Left ventricle myocardium inferior (tissue), 1 donor: ENCODE measurements around the gene IER5. TPM values are rescaled to one million over a fixed set of nuclear protein-coding genes. Genes with fewer than 3 reads are reported as not detected.

Source experiments
- DNase-seq: peaks from one replicate; pipeline ENCODE4 v3.0.0-alpha.2; 2020
- H3K27ac ChIP-seq: fragments of 200-600 bp; replicated peaks from 2 replicates; pipeline ENCODE4 v1.8.0; 2021
- H3K27me3 ChIP-seq: fragments of 200-600 bp; 2 replicates; pipeline ENCODE4 v1.8.0; 2021; ENCODE audit warnings: low read depth
- H3K36me3 ChIP-seq: fragments of 200-600 bp; 2 replicates; pipeline ENCODE4 v1.8.0; 2021
- H3K4me1 ChIP-seq: fragments of 200-600 bp; 2 replicates; pipeline ENCODE4 v1.8.0; 2021
- H3K4me3 ChIP-seq: fragments of 200-600 bp; 2 replicates; pipeline ENCODE4 v1.8.0; 2021; ENCODE audit warnings: mild to moderate bottlenecking, moderate library complexity
- H3K9me3 ChIP-seq: fragments of 200-600 bp; replicated peaks from 2 replicates; pipeline ENCODE4 v1.8.0; 2021
- intact Hi-C: fragments of 100-400 bp; cut with micrococcal nuclease; formaldehyde crosslinking; loops from one replicate; pipeline ENCODE4 v1.11.0; 2022
- total RNA-seq: library from RNA; stranded (reverse); fragmentation: NEBNext Ultra II Directional; extraction: Animal tissue kit (Norgen Biotek cat#: 25700); gene quantifications from one replicate; pipeline ENCODE4 v1.2.1, GENCODE V29; 2021
- TF ChIP-seq, protein P1 (sequence below): fragments of 200-600 bp; IDR thresholded peaks from 2 replicates; pipeline ENCODE4 v1.8.0; 2021; ENCODE audit warnings: antibody characterized with exemption, mild to moderate bottlenecking, borderline replicate concordance
- donor health status: DM: no; HTN: yes; CAD: no; lungs with severe emphysema.

The IER5 gene
- total RNA-seq, 1 donor from 2014 or later = 22.1 TPM

- Histone ChIP-seq H3K27ac (peak overlapping the region; percentile 94), H3K27me3 (no peaks in the 10 kb centered on the region), H3K36me3 (no peaks in the 10 kb centered on the region), H3K4me3 (no peak overlapping the region), H3K4me1 (peaks cover 68% of the 10 kb centered on the region), H3K9me3 (no peaks in the 10 kb centered on the region)
- TF ChIP-seq, protein P1, sequence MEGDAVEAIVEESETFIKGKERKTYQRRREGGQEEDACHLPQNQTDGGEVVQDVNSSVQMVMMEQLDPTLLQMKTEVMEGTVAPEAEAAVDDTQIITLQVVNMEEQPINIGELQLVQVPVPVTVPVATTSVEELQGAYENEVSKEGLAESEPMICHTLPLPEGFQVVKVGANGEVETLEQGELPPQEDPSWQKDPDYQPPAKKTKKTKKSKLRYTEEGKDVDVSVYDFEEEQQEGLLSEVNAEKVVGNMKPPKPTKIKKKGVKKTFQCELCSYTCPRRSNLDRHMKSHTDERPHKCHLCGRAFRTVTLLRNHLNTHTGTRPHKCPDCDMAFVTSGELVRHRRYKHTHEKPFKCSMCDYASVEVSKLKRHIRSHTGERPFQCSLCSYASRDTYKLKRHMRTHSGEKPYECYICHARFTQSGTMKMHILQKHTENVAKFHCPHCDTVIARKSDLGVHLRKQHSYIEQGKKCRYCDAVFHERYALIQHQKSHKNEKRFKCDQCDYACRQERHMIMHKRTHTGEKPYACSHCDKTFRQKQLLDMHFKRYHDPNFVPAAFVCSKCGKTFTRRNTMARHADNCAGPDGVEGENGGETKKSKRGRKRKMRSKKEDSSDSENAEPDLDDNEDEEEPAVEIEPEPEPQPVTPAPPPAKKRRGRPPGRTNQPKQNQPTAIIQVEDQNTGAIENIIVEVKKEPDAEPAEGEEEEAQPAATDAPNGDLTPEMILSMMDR = no peak
- intact Hi-C loops = no loop called here
- DNase-seq = no peak
Observed at GRCh38 chr1:181108304-181108867, 19.9 kb downstream of the IER5 start.

GRCh38 chr1:181110013-181110412 is 21.5 kb downstream of the IER5 start:
- intact Hi-C loops = no loop called here
- Histone ChIP-seq H3K27me3 (no peaks in the 10 kb centered on the region), H3K9me3 (no peaks in the 10 kb centered on the region), H3K4me1 (peaks cover 61% of the 10 kb centered on the region), H3K36me3 (no peaks in the 10 kb centered on the region), H3K4me3 (no peak overlapping the region), H3K27ac (no peak overlapping the region)
- no peak for DNase-seq
- TF ChIP-seq, protein P1 = no peak

DNA sequence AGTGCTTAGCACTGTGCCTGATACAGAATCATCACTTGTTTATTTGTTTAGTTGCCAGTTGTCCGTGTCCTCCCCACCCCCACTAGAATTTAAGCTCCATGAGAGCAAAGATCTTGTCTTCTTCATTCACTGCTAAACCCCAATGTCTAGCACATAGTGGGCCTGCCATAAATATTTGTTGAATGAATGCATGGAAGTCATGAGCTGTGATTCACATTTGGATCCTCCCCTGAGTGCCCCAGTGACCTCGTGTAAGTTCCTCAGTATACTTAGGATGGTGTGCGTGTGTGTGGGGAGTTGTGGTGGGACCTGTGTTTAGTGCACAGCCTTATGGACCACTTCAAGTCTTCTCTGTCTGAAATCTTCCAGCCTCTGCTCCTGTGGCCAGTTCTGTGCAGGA is 23.1 kb downstream of the IER5 start:
- H3K27me3 ChIP-seq = no peaks in the 10 kb centered on the region
- DNase-seq = no peak
- no peak overlapping the region for H3K4me3 ChIP-seq
- H3K27ac ChIP-seq = peak overlapping the region; percentile 73
- intact Hi-C loops = no loop called here
- TF ChIP-seq, protein P1 = no peak
- H3K9me3 ChIP-seq = no peaks in the 10 kb centered on the region
- H3K36me3 ChIP-seq = no peaks in the 10 kb centered on the region
- H3K4me1 ChIP-seq = peaks cover 49% of the 10 kb centered on the region

DNA sequence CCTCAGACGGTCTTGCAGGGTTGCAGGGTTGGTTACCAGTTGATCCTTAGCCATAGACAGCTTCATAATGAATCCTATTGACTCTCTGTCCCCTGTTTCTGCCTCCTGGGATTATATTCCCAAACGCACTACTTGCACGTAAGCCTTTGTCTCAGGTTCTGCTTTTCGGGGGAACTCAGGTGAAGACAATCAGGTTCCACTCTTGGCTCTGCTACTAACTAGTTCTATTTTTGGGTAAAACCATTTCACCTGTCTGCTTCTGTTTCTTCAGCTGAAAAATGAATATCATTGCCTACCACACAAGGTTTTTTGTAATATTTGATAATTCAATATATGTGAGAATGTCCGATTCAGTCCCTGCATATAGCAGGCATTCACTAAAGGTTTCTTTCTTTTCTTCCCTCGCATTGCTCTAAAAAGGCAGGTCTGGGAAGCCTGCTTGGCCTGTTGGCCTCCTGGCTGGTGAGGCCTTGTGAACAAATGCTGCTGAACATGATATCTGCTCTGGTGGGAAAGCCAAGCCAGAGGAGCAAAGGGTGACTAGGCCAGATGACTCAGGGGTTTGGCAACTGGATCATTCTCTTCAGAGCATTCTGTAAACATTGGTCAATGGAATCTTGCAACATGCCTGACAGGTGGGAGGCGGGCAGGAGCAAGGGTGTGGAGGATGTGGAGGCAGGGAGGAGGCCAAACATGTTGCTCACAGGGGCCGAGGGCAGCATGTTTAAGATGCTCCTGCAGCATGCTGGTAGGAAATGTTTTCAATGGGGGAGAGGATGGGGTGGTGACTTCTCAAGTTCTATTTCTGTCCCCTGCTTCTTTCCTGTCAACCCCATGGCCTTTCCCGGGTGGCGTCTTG is 23.8 kb downstream of the IER5 start:
- H3K36me3 ChIP-seq = no peaks in the 10 kb centered on the region
- TF ChIP-seq, protein P1 = no peak
- DNase-seq = peak; percentile 67
- H3K4me1 ChIP-seq = peaks cover 44% of the 10 kb centered on the region
- no peak overlapping the region for H3K4me3 ChIP-seq
- H3K27me3 ChIP-seq = no peaks in the 10 kb centered on the region
- intact Hi-C loops = no loop called here
- H3K9me3 ChIP-seq = no peaks in the 10 kb centered on the region
- peak overlapping the region; percentile 73 for H3K27ac ChIP-seq

GRCh38 chr1:181113059-181113641 is 24.6 kb downstream of the IER5 start:
- Histone ChIP-seq H3K27ac (peak overlapping the region; percentile 73), H3K4me1 (peaks cover 44% of the 10 kb centered on the region), H3K27me3 (no peaks in the 10 kb centered on the region), H3K4me3 (no peak overlapping the region), H3K36me3 (no peaks in the 10 kb centered on the region), H3K9me3 (no peaks in the 10 kb centered on the region)
- DNase-seq = no peak
- intact Hi-C loops = no loop called here
- TF ChIP-seq, protein P1 = no peak
